ENCODE results near the gene TSPAN7. TPM values are rescaled to one million over a fixed set of nuclear protein-coding genes. Genes with fewer than 3 reads are reported as not detected.

The TSPAN7 gene
- total and polyA plus RNA-seq, 9 of the 15 experiments (the other 6 are each of a cell fraction or from before 2014, with no cell fraction given): 0.07 to 0.29 (median 0.12) TPM; not detected in 1

GRCh38 chrX:38539748-38540147 is 21.6 kb upstream of the TSPAN7 start (continued):
- TF ChIP-seq, protein P1, sequence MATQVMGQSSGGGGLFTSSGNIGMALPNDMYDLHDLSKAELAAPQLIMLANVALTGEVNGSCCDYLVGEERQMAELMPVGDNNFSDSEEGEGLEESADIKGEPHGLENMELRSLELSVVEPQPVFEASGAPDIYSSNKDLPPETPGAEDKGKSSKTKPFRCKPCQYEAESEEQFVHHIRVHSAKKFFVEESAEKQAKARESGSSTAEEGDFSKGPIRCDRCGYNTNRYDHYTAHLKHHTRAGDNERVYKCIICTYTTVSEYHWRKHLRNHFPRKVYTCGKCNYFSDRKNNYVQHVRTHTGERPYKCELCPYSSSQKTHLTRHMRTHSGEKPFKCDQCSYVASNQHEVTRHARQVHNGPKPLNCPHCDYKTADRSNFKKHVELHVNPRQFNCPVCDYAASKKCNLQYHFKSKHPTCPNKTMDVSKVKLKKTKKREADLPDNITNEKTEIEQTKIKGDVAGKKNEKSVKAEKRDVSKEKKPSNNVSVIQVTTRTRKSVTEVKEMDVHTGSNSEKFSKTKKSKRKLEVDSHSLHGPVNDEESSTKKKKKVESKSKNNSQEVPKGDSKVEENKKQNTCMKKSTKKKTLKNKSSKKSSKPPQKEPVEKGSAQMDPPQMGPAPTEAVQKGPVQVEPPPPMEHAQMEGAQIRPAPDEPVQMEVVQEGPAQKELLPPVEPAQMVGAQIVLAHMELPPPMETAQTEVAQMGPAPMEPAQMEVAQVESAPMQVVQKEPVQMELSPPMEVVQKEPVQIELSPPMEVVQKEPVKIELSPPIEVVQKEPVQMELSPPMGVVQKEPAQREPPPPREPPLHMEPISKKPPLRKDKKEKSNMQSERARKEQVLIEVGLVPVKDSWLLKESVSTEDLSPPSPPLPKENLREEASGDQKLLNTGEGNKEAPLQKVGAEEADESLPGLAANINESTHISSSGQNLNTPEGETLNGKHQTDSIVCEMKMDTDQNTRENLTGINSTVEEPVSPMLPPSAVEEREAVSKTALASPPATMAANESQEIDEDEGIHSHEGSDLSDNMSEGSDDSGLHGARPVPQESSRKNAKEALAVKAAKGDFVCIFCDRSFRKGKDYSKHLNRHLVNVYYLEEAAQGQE (IDR thresholded peaks at IDR 0.05; ENCODE audit: borderline replicate concordance): no peak
- TF ChIP-seq, protein P1 (CRISPR knock-in tag; IDR thresholded peaks at IDR 0.05; ENCODE audit: low read depth): no peak
- TF ChIP-seq SMARCE1 (IDR thresholded peaks at IDR 0.05): no peak
- no peak for TF ChIP-seq ZNF165 (CRISPR knock-in tag; IDR thresholded peaks at IDR 0.05; ENCODE audit: borderline replicate concordance)
- TF ChIP-seq, protein P2, sequence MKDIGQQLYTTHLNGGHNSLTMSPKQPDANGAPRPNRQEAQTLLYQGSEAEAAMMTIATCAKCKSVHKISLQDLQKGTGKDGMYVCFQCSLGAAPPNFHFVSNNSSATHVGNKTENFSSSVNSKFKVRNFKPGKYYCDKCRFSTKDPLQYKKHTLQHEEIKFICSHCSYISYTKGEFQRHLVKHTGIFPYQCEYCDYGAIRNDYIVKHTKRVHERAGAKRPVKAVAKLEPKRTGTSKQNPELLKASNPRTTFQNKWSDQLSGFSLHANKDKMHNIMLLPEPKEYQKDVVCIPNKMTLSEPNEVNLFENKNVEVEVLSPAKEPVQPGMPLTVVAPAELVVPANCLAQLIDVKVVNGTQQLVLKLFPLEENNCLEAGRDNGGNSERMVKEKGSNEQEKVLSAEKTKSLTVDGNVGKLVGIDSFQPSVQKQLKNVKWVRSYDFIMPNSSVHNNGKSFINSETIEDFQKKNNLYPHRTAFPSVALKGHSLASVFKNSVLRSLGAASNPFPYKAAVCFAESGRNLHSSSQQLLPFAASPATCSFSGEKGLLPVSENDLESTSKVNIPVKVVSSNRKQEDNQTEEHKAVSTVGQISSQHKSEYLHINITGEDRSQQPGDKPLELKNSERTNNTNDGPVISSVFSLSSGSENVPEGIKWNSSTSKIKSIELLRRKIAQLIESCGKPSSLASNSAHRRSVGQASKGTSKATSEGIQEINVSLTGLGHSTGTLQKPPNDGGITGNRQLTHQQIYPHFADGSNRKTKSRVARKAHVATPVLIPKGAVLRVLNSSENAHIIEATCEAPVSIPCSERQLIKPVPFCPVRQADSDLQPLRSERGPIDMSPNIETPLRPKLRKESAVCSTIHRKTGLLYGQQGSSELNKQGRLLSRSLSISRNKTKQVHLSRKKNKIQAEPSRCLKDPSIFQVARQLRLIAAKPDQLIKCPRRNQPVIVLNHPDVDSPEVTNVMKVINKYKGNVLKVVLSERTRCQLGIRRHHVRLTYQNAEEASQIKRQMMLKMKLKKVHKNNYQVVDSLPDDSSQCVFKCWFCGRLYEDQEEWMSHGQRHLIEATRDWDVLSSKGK (CRISPR knock-in tag; IDR thresholded peaks at IDR 0.05): no peak
- no peak for TF ChIP-seq SP2 (IDR thresholded peaks at IDR 0.05; ENCODE audit: extremely low read depth, low read depth, low read length, poor library complexity, severe bottlenecking)
- no peak for TF ChIP-seq SMAD2 (IDR thresholded peaks at IDR 0.05; ENCODE audit: low read depth, low read length)
